ENCODE results near the gene APOO. TPM values are rescaled to one million over a fixed set of nuclear protein-coding genes. Genes with fewer than 3 reads are reported as not detected.

APOO gene
- total and polyA plus RNA-seq, 4 donors, result 5.4 to 18.0 (median 8.8) TPM

- TF ChIP-seq REST (IDR thresholded peaks at IDR 0.05) (no peak), RAD21 (IDR thresholded peaks at IDR 0.05) (no peak), TAF1 (conservative IDR thresholded peaks at IDR 0.05) (no peak), ZBTB33 (IDR thresholded peaks at IDR 0.05) (no peak)
These were observed 87.4 kb downstream of the APOO start (continued) for GRCh38 chrX:23820235-23820782.

DNA sequence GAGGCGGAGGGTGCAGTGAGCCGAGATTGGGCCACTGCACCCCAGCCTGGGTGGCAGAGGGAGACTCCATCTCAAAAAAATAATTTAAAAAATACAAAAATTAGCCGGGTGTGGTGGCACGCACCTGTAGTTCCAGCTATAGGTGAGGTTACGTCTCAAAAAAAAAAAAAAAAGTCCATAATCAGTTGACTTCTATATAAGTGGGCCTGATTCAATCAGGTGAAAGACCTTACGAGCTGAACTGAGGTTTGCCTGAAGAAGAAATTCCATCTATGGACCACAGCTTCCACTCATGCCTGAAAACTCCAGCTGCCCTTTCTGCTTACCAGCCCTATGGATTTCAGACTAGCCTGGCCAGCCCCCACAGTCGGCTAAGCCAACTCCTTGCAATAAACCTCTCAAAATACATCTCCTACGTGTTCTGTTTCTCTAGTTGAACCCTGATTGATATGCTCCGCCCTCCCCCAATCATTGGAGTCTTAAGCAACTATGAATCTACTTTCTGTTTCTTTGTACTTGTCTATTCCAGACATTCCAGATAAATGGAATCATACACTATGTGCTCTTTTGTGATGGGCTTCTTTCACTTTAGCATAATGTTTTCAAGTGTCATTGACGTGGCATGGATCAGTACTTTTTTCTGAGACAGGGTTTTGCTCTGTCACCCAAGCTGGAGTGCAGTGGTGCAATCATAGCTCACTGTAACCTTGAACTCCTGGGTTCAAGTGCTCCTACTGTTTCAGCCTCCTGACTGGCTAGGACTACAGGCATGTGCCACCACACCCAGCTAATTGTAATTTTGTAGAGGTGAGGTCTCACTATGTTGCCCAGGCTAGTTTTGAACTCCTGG lies 88.1 kb downstream of the APOO start:
- H3K27me3 ChIP-seq (ENCODE audit: control insufficient read depth in 4 of 4, insufficient read depth in 4 of 4, low read length in 3 of 4), result no peaks in the 10 kb centered on the region
- no peak for DNase-seq (ENCODE audit: low spot score)
- no peak overlapping the region for H3K9ac ChIP-seq (ENCODE audit: low read depth in 1 of 2, low read length in 2 of 2)
- no peaks in the 10 kb centered on the region for H3K4me1 ChIP-seq (ENCODE audit: control insufficient read depth in 4 of 4, insufficient read depth in 4 of 4, low read length in 3 of 4)
- H3K4me3 ChIP-seq (ENCODE audit: low read depth in 1 of 3, low read length in 3 of 3), result no peak overlapping the region
- no peaks in the 10 kb centered on the region for H3K36me3 ChIP-seq (ENCODE audit: control insufficient read depth in 4 of 4, insufficient read depth in 3 of 4, low read depth in 1 of 4, low read length in 3 of 4)
- TF ChIP-seq HNF4G (IDR thresholded peaks at IDR 0.05) (no peak), FOXA2 (IDR thresholded peaks at IDR 0.05) (no peak)
- 91% methylated on average over 10 of the region's 10 CpGs for WGBS
- H3K9me3 ChIP-seq (ENCODE audit: control insufficient read depth in 4 of 4, low read length in 3 of 4), result no peaks in the 10 kb centered on the region
- no peak overlapping the region for H3K27ac ChIP-seq (ENCODE audit: low read depth in 1 of 2, low read length in 2 of 2)

- H3K27me3 ChIP-seq (ENCODE audit: control insufficient read depth in 4 of 4, insufficient read depth in 4 of 4, low read length in 3 of 4), result no peaks in the 10 kb centered on the region
- 96% methylated on average over 3 of the region's 3 CpGs for WGBS
- H3K4me1 ChIP-seq (ENCODE audit: control insufficient read depth in 4 of 4, insufficient read depth in 4 of 4, low read length in 3 of 4), result no peaks in the 10 kb centered on the region
- H3K9ac ChIP-seq (ENCODE audit: low read depth in 1 of 2, low read length in 2 of 2), result no peak overlapping the region
- H3K36me3 ChIP-seq (ENCODE audit: control insufficient read depth in 4 of 4, insufficient read depth in 3 of 4, low read depth in 1 of 4, low read length in 3 of 4), result no peaks in the 10 kb centered on the region
- H3K9me3 ChIP-seq (ENCODE audit: control insufficient read depth in 4 of 4, low read length in 3 of 4), result peaks cover 0 to 2% (median 0%) of the 10 kb centered on the region in 4 donors
- H3K27ac ChIP-seq (ENCODE audit: low read depth in 1 of 2, low read length in 2 of 2), result no peak overlapping the region
- H3K4me3 ChIP-seq (ENCODE audit: low read depth in 1 of 3, low read length in 3 of 3), result no peak overlapping the region
- TF ChIP-seq REST (IDR thresholded peaks at IDR 0.05) (no peak), TAF1 (conservative IDR thresholded peaks at IDR 0.05) (no peak)
- TF ChIP-seq, protein P1, sequence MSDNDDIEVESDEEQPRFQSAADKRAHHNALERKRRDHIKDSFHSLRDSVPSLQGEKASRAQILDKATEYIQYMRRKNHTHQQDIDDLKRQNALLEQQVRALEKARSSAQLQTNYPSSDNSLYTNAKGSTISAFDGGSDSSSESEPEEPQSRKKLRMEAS (IDR thresholded peaks at IDR 0.05), result no peak
- DNase-seq (ENCODE audit: low spot score), result no peak
These were observed 89.8 kb downstream of the APOO start for GRCh38 chrX:23817979-23818336.
